Body of pancreas (tissue), 4 donors: ENCODE data around the gene PPP1R37.

Source experiments
- CTCF ChIP-seq, 7 experiments: fragments of 450-650 bp in 4 of 7; fragments of 200-600 bp in 3 of 7; sonication (generic) in 3 of 7; IDR thresholded peaks; one replicate each; pipeline ENCODE4 v1.5.1; 2016 to 2019; ENCODE audit warnings: antibody characterized with exemption in 7 of 7
- POLR2A ChIP-seq, 3 donors: fragments of 450-650 bp; IDR thresholded peaks; one replicate each; pipeline ENCODE4 v1.6.1; 2016; ENCODE audit warnings: antibody characterized with exemption in 3 of 3, mild to moderate bottlenecking in 2 of 3

GRCh38 chr19:45112111-45112827 lies 19.3 kb downstream of the PPP1R37 start:
- no peak for TF ChIP-seq CTCF (IDR thresholded peaks at IDR 0.05)
- no peak for TF ChIP-seq POLR2A (IDR thresholded peaks at IDR 0.05)
